CD14-positive monocyte (primary cell): ENCODE measurements around the gene PFAS. TPM values are rescaled to one million over a fixed set of nuclear protein-coding genes. Genes with fewer than 3 reads are reported as not detected.

ENCODE experiments used
- DNase-seq, 3 donors: peaks; one replicate each; pipeline ENCODE4 v3.0.0-alpha.2; 2011 to 2022
- H2AFZ ChIP-seq: 2 replicates; pipeline ENCODE4 v1.6.0; 2012; ENCODE audit warnings: mild to moderate bottlenecking, low read depth, low read length, inconsistent platforms; ENCODE audit not compliant: insufficient read depth, poor library complexity, severe bottlenecking
- H3K27ac ChIP-seq, 2 donors: 1 replicate in 1 of 2; 2 replicates in 1 of 2; pipeline ENCODE4 v1.5.1; 2012 to 2013; ENCODE audit warnings: low read length in 2 of 2, control low read depth in 1 of 2, inconsistent platforms in 1 of 2, low read depth in 1 of 2, mild to moderate bottlenecking in 1 of 2
- H3K27me3 ChIP-seq, 2 donors: one replicate each; pipeline versions ENCODE4 v1.6.0 to v1.6.1; 2011 to 2013; ENCODE audit warnings: low read length in 2 of 2; ENCODE audit not compliant: control insufficient read depth in 2 of 2, insufficient read depth in 2 of 2
- H3K36me3 ChIP-seq, 2 donors: replicated peaks in 1 of 2; 1 replicate in 1 of 2; 2 replicates in 1 of 2; pipeline versions ENCODE4 v1.5.1 to v1.6.1; 2012 to 2013; ENCODE audit warnings: low read length in 2 of 2, control low read depth in 1 of 2, inconsistent platforms in 1 of 2, mild to moderate bottlenecking in 1 of 2; ENCODE audit not compliant: insufficient read depth in 2 of 2, control insufficient read depth in 1 of 2
- H3K4me1 ChIP-seq, 2 donors: 1 replicate in 1 of 2; 2 replicates in 1 of 2; pipeline versions ENCODE4 v1.5.1 to v1.6.1; 2012 to 2013; ENCODE audit warnings: low read length in 2 of 2, control low read depth in 1 of 2, inconsistent platforms in 1 of 2, mild to moderate bottlenecking in 1 of 2, moderate library complexity in 1 of 2; ENCODE audit not compliant: insufficient read depth in 2 of 2, control insufficient read depth in 1 of 2
- H3K4me2 ChIP-seq: replicated peaks from 2 replicates; pipeline ENCODE3; 2012; ENCODE audit warnings: low read length, moderate library complexity, mild to moderate bottlenecking; ENCODE audit not compliant: poor library complexity, severe bottlenecking; ENCODE audit errors: extremely low read depth
- H3K4me3 ChIP-seq, 3 experiments: fragments of 200-600 bp in 1 of 3; sonication (generic) in 1 of 3; replicated peaks in 1 of 3; 1 replicate in 2 of 3; 2 replicates in 1 of 3; pipeline ENCODE4 v1.5.1; 2011 to 2013; ENCODE audit warnings: low read length in 3 of 3, mild to moderate bottlenecking in 3 of 3, control low read depth in 2 of 3, low read depth in 2 of 3, inconsistent platforms in 1 of 3, moderate library complexity in 1 of 3
- H3K79me2 ChIP-seq: 2 replicates; pipeline ENCODE4 v1.6.0; 2012; ENCODE audit warnings: mild to moderate bottlenecking, control low read depth, inconsistent platforms, low read length, moderate library complexity; ENCODE audit not compliant: insufficient read depth
- H3K9ac ChIP-seq: 2 replicates; pipeline ENCODE4 v1.6.0; 2017; ENCODE audit warnings: low read length, mild to moderate bottlenecking; ENCODE audit not compliant: insufficient read depth, poor library complexity, severe bottlenecking
- H3K9me3 ChIP-seq, 2 donors: replicated peaks in 1 of 2; 1 replicate in 1 of 2; 2 replicates in 1 of 2; pipeline versions ENCODE4 v1.5.1 to v1.6.1; 2012 to 2013; ENCODE audit warnings: low read length in 2 of 2, control low read depth in 1 of 2; ENCODE audit not compliant: control insufficient read depth in 1 of 2, insufficient read depth in 1 of 2
- H4K20me1 ChIP-seq: 2 replicates; pipeline ENCODE4 v1.6.0; 2012; ENCODE audit warnings: mild to moderate bottlenecking, low read length, control low read depth, moderate library complexity; ENCODE audit not compliant: insufficient read depth
- H3K27ac Mint-ChIP-seq, 7 donors: one replicate each; pipeline ENCODE4 v1.8.0; 2020; ENCODE audit warnings: mild to moderate bottlenecking in 7 of 7, mixed read lengths in 7 of 7, moderate library complexity in 6 of 7, inconsistent platforms in 2 of 7
- H3K27me3 Mint-ChIP-seq, 3 donors: one replicate each; pipeline ENCODE4 v1.8.0; 2021 to 2022; ENCODE audit warnings: low read depth in 3 of 3, mild to moderate bottlenecking in 3 of 3, mixed read lengths in 3 of 3, moderate library complexity in 3 of 3, inconsistent platforms in 1 of 3
- H3K36me3 Mint-ChIP-seq, 2 donors: one replicate each; pipeline ENCODE4 v1.8.0; 2020; ENCODE audit warnings: mixed read lengths in 2 of 2, inconsistent platforms in 1 of 2, mild to moderate bottlenecking in 1 of 2
- H3K4me1 Mint-ChIP-seq: one replicate; pipeline ENCODE4 v1.8.0; 2020; ENCODE audit warnings: mild to moderate bottlenecking, mixed read lengths
- H3K4me3 Mint-ChIP-seq, 2 donors: one replicate each; pipeline ENCODE4 v1.8.0; 2020; ENCODE audit warnings: mild to moderate bottlenecking in 2 of 2, mixed read lengths in 2 of 2, moderate library complexity in 1 of 2
- H3K9me3 Mint-ChIP-seq, 7 donors: one replicate each; pipeline ENCODE4 v1.8.0; 2020 to 2022; ENCODE audit warnings: mixed read lengths in 7 of 7, mild to moderate bottlenecking in 6 of 7, moderate library complexity in 6 of 7, inconsistent platforms in 2 of 7
- WGBS: methylation state at CpG from one replicate; pipeline ENCODE4 v1.1.5; 2013; ENCODE audit warnings: missing lambda C conversion rate; ENCODE audit not compliant: insufficient coverage; 5-methylcytosine and 5-hydroxymethylcytosine counted together
- intact Hi-C, 2 donors: fragments of 100-400 bp; cut with micrococcal nuclease; formaldehyde crosslinking; loops; one replicate each; pipeline versions ENCODE4 v1.15.0 to v1.15.1; 2023
- polyA plus RNA-seq, 3 donors: library from polyadenylated mRNA; depleted of rRNA in 1 of 3; unstranded in 2 of 3; stranded (reverse) in 1 of 3; fragments of 300-500 nt in 2 of 3; fragments of >200 nt in 1 of 3; fragmentation: Illumina TruSeq in 2 of 3; gene quantifications; 1 replicate in 2 of 3; 2 replicates in 1 of 3; pipeline ENCODE4 v1.2.3, GENCODE V29; 2012 to 2021
- TF ChIP-seq, protein P1 (sequence below): fragments of 200-600 bp; IDR thresholded peaks from one replicate; pipeline ENCODE4 v1.8.0; 2022; ENCODE audit warnings: antibody characterized with exemption, mild to moderate bottlenecking

PFAS gene
- polyA plus RNA-seq, 3 donors, result 4.1 to 12.8 (median 4.4) TPM

DNA sequence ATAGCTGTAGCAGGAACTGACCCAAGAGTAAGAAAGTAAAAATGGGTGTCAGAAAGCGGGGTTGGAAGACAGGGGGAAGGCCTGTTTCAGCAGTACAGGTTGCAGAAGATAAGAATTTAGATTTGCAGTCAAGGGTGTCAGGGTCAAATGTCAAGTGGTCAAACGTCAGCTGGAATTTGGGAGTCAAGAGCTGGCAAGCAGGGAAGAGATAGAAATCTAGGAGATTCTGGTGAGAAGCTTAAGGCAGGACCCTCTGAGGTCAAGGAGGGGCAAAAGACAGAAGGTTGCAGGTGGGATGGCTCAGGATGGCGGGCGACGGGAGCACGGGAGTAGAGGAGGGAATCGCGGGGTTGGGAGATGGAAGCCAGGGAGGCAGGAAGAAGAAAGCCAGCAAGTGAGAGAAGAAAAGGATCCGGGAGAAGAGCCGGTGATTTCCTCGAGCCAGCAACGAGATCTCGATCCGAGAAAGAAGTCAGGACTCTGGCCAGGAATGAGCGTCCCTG is 45.8 kb downstream of the PFAS start:
- peaks cover 28 to 32% of the 10 kb centered on the region in 2 donors for H3K4me1 ChIP-seq
- H3K4me3 Mint-ChIP-seq, result peak overlapping the region; percentile 82 to 95
- H3K9me3 ChIP-seq, result no peaks in the 10 kb centered on the region
- H3K27me3 ChIP-seq, result no peaks in the 10 kb centered on the region
- H3K27me3 Mint-ChIP-seq, result peaks cover 0 to 2% (median 0%) of the 10 kb centered on the region in 3 donors
- DNase-seq, result no peak
- peak overlapping the region; percentile 80 to 89 for H3K27ac ChIP-seq
- H2AFZ ChIP-seq, result peak overlapping the region; percentile 94
- peak overlapping the region; percentile 63 for H3K9ac ChIP-seq
- H3K4me1 Mint-ChIP-seq, result peaks cover 42% of the 10 kb centered on the region
- H3K36me3 Mint-ChIP-seq, result peaks cover 9 to 10% of the 10 kb centered on the region in 2 donors
- TF ChIP-seq, protein P1, sequence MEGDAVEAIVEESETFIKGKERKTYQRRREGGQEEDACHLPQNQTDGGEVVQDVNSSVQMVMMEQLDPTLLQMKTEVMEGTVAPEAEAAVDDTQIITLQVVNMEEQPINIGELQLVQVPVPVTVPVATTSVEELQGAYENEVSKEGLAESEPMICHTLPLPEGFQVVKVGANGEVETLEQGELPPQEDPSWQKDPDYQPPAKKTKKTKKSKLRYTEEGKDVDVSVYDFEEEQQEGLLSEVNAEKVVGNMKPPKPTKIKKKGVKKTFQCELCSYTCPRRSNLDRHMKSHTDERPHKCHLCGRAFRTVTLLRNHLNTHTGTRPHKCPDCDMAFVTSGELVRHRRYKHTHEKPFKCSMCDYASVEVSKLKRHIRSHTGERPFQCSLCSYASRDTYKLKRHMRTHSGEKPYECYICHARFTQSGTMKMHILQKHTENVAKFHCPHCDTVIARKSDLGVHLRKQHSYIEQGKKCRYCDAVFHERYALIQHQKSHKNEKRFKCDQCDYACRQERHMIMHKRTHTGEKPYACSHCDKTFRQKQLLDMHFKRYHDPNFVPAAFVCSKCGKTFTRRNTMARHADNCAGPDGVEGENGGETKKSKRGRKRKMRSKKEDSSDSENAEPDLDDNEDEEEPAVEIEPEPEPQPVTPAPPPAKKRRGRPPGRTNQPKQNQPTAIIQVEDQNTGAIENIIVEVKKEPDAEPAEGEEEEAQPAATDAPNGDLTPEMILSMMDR, result no peak
- H3K27ac Mint-ChIP-seq, result peak overlapping the region; percentile 82 to 96 (median 92)
- peak overlapping the region; percentile 56 to 87 (median 80) for H3K4me3 ChIP-seq
- H3K4me2 ChIP-seq, result peak overlapping the region; percentile 84
- peaks cover 15% of the 10 kb centered on the region for H3K79me2 ChIP-seq
- intact Hi-C loops, result loop anchor here in 1 of 2 donors (2.0 to 10.0 kb wide), 2 partner anchors 72 to 160 kb away; no protein-coding TSS in a partner anchor
- 12% methylated on average over 15 of the region's 15 CpGs for WGBS
- H4K20me1 ChIP-seq, result no peaks in the 10 kb centered on the region
- H3K36me3 ChIP-seq, result no peaks in the 10 kb centered on the region
- peaks cover 0 to 2% (median 0%) of the 10 kb centered on the region in 7 donors for H3K9me3 Mint-ChIP-seq

DNA sequence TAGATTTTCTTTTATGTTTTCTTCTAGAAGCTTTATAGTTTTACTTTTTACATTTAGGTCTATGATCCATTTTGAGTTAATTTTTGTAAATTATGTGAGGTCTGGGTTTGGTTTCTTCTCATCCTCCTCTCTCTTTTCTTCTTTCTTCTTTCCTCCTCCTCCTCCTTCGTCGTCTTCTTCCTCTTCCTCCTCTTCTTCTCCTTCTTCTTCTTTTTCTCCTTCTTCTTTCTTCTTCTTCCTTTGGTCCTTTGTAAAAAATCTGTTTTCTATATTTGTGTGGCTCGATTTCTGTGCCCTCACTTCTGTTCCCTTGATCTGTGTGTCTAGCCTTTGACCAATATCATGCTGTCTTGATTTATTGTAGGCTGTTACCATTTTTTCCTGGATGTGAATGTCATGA is 51.1 kb downstream of the PFAS start:
- H3K4me2 ChIP-seq, result peak overlapping the region; percentile 5

More for the DNA sequence above, 51.1 kb downstream of the PFAS start:
- Mint-ChIP-seq H3K4me3 (no peak overlapping the region), H3K27ac (no peak overlapping the region), H3K27me3 (peaks cover 0 to 4% (median 0%) of the 10 kb centered on the region in 3 donors), H3K9me3 (peaks cover 0 to 2% (median 0%) of the 10 kb centered on the region in 7 donors), H3K4me1 (peaks cover 17% of the 10 kb centered on the region), H3K36me3 (no peaks in the 10 kb centered on the region)
- Histone ChIP-seq H3K36me3 (no peaks in the 10 kb centered on the region), H2AFZ (peak overlapping the region; percentile 50), H3K27ac (no peak overlapping the region), H3K9ac (no peak overlapping the region), H4K20me1 (no peaks in the 10 kb centered on the region), H3K79me2 (no peaks in the 10 kb centered on the region), H3K9me3 (no peaks in the 10 kb centered on the region), H3K27me3 (no peaks in the 10 kb centered on the region), H3K4me3 (no peak overlapping the region), H3K4me1 (peaks cover 12% of the 10 kb centered on the region in 2 donors)
- TF ChIP-seq, protein P1, result no peak
- no peak for DNase-seq
- 0% methylated on average over 1 of the region's 3 CpGs for WGBS
- intact Hi-C loops, result loop anchor here in 1 of 2 donors (2.0 kb wide), 1 partner anchor 239 kb away; no protein-coding TSS in a partner anchor
